Measurements from ENCODE around the gene MRGPRG. TPM values are rescaled to one million over a fixed set of nuclear protein-coding genes. Genes with fewer than 3 reads are reported as not detected.
"Not testable (repeated sequence)": the region's sequence is repeated elsewhere in the genome, so short reads cannot be mapped to it uniquely, and the experiment has no call there.

The MRGPRG gene
- total RNA-seq, 5 donors from 2014 or later (not counting 1 experiment from before 2014, with no cell fraction given) = not detected

GRCh38 chr11:3171931-3172560, 46.6 kb downstream of the MRGPRG start:
- DNase-seq (no peak), ATAC-seq (replicated peaks in 1 of 4) (no peak)
- H3K4me1 Mint-ChIP-seq = peaks cover 11 to 21% (median 18%) of the 10 kb centered on the region in 3 donors
- Histone ChIP-seq H3K9me3 (no peaks in the 10 kb centered on the region), H3K36me3 (ENCODE audit: control insufficient read depth in 2 of 2, extremely low read depth in 1 of 2, insufficient read depth in 1 of 2, low read length in 1 of 2) (no peaks in the 10 kb centered on the region), H3K27me3 (replicated peaks in 1 of 2; ENCODE audit: control insufficient read depth in 2 of 2, extremely low read depth in 1 of 2, insufficient read depth in 2 of 2, low read length in 1 of 2) (peaks cover 0 to 65% of the 10 kb centered on the region in 2 experiments), H3K27ac (ENCODE audit: low read length) (no peak overlapping the region), H3K4me3 (ENCODE audit: control insufficient read depth in 1 of 2, extremely low read depth in 1 of 2, low read length in 1 of 2) (no peak overlapping the region), H3K4me1 (ENCODE audit: control insufficient read depth in 1 of 2, extremely low read depth in 1 of 2, insufficient read depth in 2 of 2, low read length in 2 of 2) (peaks cover 14 to 38% of the 10 kb centered on the region in 2 experiments)
- 81% methylated on average over 11 of the region's 12 CpGs for WGBS (ENCODE audit: insufficient coverage)
- no peaks in the 10 kb centered on the region for H3K36me3 Mint-ChIP-seq
- H3K27ac Mint-ChIP-seq = no peak overlapping the region
- H3K27me3 Mint-ChIP-seq = peaks cover 9 to 38% of the 10 kb centered on the region in 2 donors
- ChIA-PET CTCF (no interaction called here), POLR2A (no interaction called here)
- H3K9me3 Mint-ChIP-seq = peaks cover 6 to 16% (median 13%) of the 10 kb centered on the region in 3 donors
- peak overlapping the region in 1 of 3 donors; percentile 73 for H3K4me3 Mint-ChIP-seq

DNA sequence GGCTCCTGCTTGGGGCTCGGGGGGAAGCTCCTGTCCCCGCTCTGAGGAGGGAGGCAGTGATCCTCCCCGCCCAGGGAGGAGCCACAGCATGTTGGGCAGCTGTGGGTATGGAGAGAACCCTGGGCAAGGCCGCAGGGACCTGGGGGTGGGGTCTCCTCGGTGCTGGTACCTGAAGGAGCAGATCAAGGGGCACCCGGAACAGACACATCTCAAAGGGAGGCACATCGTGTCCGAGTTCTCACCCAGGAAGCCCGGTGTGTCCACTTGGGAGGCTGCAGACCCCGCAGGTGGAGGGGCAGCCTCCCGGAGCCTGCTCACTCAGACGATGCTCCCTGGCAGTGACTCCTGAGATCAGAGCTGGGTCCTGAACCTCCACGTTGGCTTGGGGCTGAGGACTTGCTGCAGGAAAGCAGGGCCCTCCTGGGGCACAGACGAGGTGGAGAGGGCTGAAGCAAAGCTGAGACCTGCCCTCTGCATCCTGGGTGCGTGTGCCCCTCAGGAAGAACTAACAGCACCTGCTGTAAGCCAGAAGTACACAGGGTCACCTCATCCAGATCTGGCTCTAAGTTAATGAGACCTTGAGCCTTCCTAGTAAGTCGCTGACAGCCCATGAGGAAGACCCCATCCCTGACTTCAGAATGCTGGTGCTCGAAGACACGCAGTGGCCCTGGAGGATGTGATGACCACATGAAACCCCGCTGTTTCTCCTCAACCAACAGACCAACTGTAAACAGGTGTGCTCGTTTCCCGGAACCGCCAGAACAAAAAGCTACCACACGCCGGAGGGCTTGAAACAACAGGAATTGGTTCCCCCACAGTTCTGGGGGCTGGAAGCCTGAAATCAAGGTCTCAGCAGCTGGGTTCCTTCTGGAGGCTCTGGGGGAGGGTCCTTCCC, 47.6 kb downstream of the MRGPRG start:
- ChIA-PET CTCF (no interaction called here), POLR2A (no interaction called here)
- H3K4me1 Mint-ChIP-seq = peaks cover 11 to 21% (median 19%) of the 10 kb centered on the region in 3 donors
- peaks cover 9 to 44% of the 10 kb centered on the region in 2 donors for H3K27me3 Mint-ChIP-seq
- no peak overlapping the region for H3K27ac ChIP-seq (ENCODE audit: low read length)
- no peaks in the 10 kb centered on the region for H3K36me3 ChIP-seq (ENCODE audit: control insufficient read depth in 2 of 2, extremely low read depth in 1 of 2, insufficient read depth in 1 of 2, low read length in 1 of 2)
- ATAC-seq (replicated peaks in 1 of 4) (peak; percentile 31 to 52 (median 48)), DNase-seq (peak in 1 of 35 experiments; percentile 32)
- WGBS (ENCODE audit: insufficient coverage) = 61% methylated on average over 16 of the region's 24 CpGs
- no peaks in the 10 kb centered on the region for H3K36me3 Mint-ChIP-seq
- H3K27me3 ChIP-seq (replicated peaks in 1 of 2; ENCODE audit: control insufficient read depth in 2 of 2, extremely low read depth in 1 of 2, insufficient read depth in 2 of 2, low read length in 1 of 2) = peaks cover 0 to 73% of the 10 kb centered on the region in 2 experiments
- no peak overlapping the region for H3K4me3 ChIP-seq (ENCODE audit: control insufficient read depth in 1 of 2, extremely low read depth in 1 of 2, low read length in 1 of 2)
- no peaks in the 10 kb centered on the region for H3K9me3 ChIP-seq
- peaks cover 14 to 44% of the 10 kb centered on the region in 2 experiments for H3K4me1 ChIP-seq (ENCODE audit: control insufficient read depth in 1 of 2, extremely low read depth in 1 of 2, insufficient read depth in 2 of 2, low read length in 2 of 2)
- peak overlapping the region in 1 of 3 donors; percentile 73 for H3K4me3 Mint-ChIP-seq
- peaks cover 5 to 7% (median 6%) of the 10 kb centered on the region in 3 donors for H3K9me3 Mint-ChIP-seq
- H3K27ac Mint-ChIP-seq = peak overlapping the region in 1 of 2 donors; percentile 64

DNA sequence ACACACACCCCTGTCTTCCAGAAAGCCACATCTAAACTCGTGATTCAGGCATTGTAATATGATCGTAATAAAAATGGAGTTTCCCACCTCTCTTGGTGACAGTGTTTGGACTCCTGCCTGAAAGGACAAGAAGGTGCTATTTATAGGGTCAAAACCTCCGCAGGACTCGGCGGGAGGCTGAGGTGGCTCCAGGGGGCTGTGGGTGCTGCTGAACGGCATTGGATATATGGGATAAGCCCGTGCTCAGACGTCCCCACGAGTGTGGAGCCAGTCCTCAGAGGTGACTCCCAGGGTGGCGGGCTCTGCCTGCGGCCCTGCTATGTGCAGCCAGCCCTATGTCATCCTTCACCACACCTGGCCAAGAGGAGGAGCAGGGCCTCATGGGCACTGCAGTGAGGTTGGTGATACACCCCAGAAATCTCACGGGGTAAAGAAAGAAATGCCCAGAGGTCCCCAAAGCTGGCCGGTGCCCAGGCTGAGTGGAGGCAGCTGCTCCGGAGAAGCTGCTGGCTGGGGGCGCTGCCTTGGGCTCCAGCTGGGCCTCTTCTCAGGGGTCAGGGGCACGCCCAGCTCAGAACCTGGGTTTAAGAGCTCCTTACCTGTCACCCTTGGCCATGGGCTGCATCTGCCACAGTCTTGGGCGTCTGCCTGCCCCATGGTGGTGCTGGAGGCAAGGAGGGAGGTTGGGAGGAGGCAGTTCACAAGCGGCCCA, 48.4 kb downstream of the MRGPRG start:
- CTCF ChIA-PET = no interaction called here
- no peak for DNase-seq
- no peak overlapping the region for H3K4me3 ChIP-seq (ENCODE audit: control insufficient read depth in 1 of 2, extremely low read depth in 1 of 2, low read length in 1 of 2)

DNA sequence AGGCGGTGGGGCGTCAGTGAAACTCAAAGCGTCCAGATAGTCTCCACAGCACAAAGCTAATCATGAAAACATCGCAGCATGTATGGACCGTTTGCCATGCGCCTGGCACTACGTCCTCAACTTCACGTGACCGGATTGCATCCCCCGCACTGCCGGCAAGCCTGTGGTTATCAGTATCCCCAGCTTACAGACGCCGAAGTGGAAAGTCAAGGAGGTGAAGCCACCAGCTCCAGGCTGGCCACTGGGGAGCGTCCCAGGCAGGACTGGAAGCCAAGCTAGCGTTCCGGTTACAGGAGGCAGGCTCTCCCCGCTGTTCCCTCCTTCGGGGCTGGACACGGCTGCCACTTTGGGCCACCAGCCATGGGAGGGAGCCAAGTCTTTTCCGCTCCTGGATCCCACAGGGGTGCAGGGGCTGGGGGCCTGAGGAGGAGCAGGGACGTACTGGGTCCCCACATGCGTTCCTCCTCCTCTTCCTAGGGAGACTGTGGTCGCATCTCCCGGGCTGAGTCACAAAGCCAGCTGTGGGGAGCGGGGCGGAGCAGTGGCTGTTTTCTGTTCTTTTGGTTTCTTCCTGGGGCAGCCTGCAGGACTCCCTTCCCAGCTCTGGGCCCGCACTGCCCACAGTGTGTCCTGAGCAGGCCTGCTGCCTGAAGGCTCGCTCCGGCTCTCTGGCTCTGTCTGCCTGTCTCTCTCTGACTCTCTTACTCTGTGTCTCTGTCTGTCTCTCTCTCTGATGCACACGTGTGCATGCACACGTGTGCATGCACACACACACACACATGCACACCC, 49.2 kb downstream of the MRGPRG start:
- no peaks in the 10 kb centered on the region for H3K36me3 ChIP-seq (ENCODE audit: control insufficient read depth in 2 of 2, extremely low read depth in 1 of 2, insufficient read depth in 1 of 2, low read length in 1 of 2)
- Mint-ChIP-seq H3K9me3 (no peaks in the 10 kb centered on the region), H3K4me3 (peak overlapping the region; percentile 43 to 73 (median 61)), H3K4me1 (peaks cover 16 to 25% (median 25%) of the 10 kb centered on the region in 3 donors), H3K36me3 (no peaks in the 10 kb centered on the region), H3K27ac (no peak overlapping the region), H3K27me3 (peaks cover 8 to 43% of the 10 kb centered on the region in 2 donors)
- no peaks in the 10 kb centered on the region for H3K9me3 ChIP-seq
- CTCF ChIA-PET = interaction anchor here in 1 of 2 donors (0.7 kb wide), 1 partner anchor 78 kb away, joined by 8 read pairs; no protein-coding TSS in a partner anchor
- peaks cover 0 to 69% of the 10 kb centered on the region in 2 experiments for H3K27me3 ChIP-seq (replicated peaks in 1 of 2; ENCODE audit: control insufficient read depth in 2 of 2, extremely low read depth in 1 of 2, insufficient read depth in 2 of 2, low read length in 1 of 2)
- ATAC-seq (replicated peaks in 1 of 4) (peak in 1 of 4 experiments; percentile 23), DNase-seq (no peak)
- H3K4me3 ChIP-seq (ENCODE audit: control insufficient read depth in 1 of 2, extremely low read depth in 1 of 2, low read length in 1 of 2) = peak overlapping the region; percentile 18 to 65
- no peak overlapping the region for H3K27ac ChIP-seq (ENCODE audit: low read length)
- peaks cover 16 to 55% of the 10 kb centered on the region in 2 experiments for H3K4me1 ChIP-seq (ENCODE audit: control insufficient read depth in 1 of 2, extremely low read depth in 1 of 2, insufficient read depth in 2 of 2, low read length in 2 of 2)
- WGBS (ENCODE audit: insufficient coverage) = 10% methylated on average over 28 of the region's 31 CpGs
- POLR2A ChIA-PET = no interaction called here

More for the DNA sequence above, 48.4 kb downstream of the MRGPRG start:
- Histone ChIP-seq H3K27ac (ENCODE audit: low read length) (no peak overlapping the region), H3K9me3 (no peaks in the 10 kb centered on the region), H3K36me3 (ENCODE audit: control insufficient read depth in 2 of 2, extremely low read depth in 1 of 2, insufficient read depth in 1 of 2, low read length in 1 of 2) (no peaks in the 10 kb centered on the region), H3K4me1 (ENCODE audit: control insufficient read depth in 1 of 2, extremely low read depth in 1 of 2, insufficient read depth in 2 of 2, low read length in 2 of 2) (peaks cover 16 to 52% of the 10 kb centered on the region in 2 experiments), H3K27me3 (replicated peaks in 1 of 2; ENCODE audit: control insufficient read depth in 2 of 2, extremely low read depth in 1 of 2, insufficient read depth in 2 of 2, low read length in 1 of 2) (peaks cover 0 to 69% of the 10 kb centered on the region in 2 experiments)
- Mint-ChIP-seq H3K9me3 (no peaks in the 10 kb centered on the region), H3K4me3 (peak overlapping the region; percentile 43 to 73 (median 61)), H3K36me3 (no peaks in the 10 kb centered on the region), H3K4me1 (peaks cover 16 to 25% (median 25%) of the 10 kb centered on the region in 3 donors), H3K27ac (no peak overlapping the region), H3K27me3 (peaks cover 8 to 43% of the 10 kb centered on the region in 2 donors)
- ATAC-seq (replicated peaks in 1 of 4) = no peak
- WGBS (ENCODE audit: insufficient coverage) = 66% methylated on average over 14 of the region's 18 CpGs
- POLR2A ChIA-PET = no interaction called here

- H3K4me3 ChIP-seq (ENCODE audit: control insufficient read depth in 1 of 2, extremely low read depth in 1 of 2, low read length in 1 of 2) = peak overlapping the region; percentile 18 to 65
- H3K27ac Mint-ChIP-seq; ATAC-seq (replicated peaks in 1 of 4); H3K27ac ChIP-seq (ENCODE audit: low read length); DNase-seq; H3K9me3 ChIP-seq; H3K36me3 ChIP-seq (ENCODE audit: control insufficient read depth in 2 of 2, extremely low read depth in 1 of 2, insufficient read depth in 1 of 2, low read length in 1 of 2); H3K36me3 Mint-ChIP-seq; H3K9me3 Mint-ChIP-seq: not testable (repeated sequence)
- H3K4me3 Mint-ChIP-seq = peak overlapping the region; percentile 13 to 73 (median 61)
- H3K27me3 Mint-ChIP-seq = peaks cover 8 to 46% of the 10 kb centered on the region in 2 donors
- H3K27me3 ChIP-seq (replicated peaks in 1 of 2; ENCODE audit: control insufficient read depth in 2 of 2, extremely low read depth in 1 of 2, insufficient read depth in 2 of 2, low read length in 1 of 2) = peaks cover 0 to 75% of the 10 kb centered on the region in 2 experiments
- 67% methylated on average over 10 of the region's 17 CpGs for WGBS (ENCODE audit: insufficient coverage)
- ChIA-PET CTCF (interaction anchor here in 1 of 2 donors (0.7 kb wide), 1 partner anchor 78 kb away, joined by 8 read pairs; no protein-coding TSS in a partner anchor), POLR2A (interaction anchor here in 1 of 2 donors (0.5 kb wide), 1 partner anchor 655 kb away, joined by 3 read pairs; no protein-coding TSS in a partner anchor)
- peaks cover 19 to 29% (median 28%) of the 10 kb centered on the region in 3 donors for H3K4me1 Mint-ChIP-seq
- H3K4me1 ChIP-seq (ENCODE audit: control insufficient read depth in 1 of 2, extremely low read depth in 1 of 2, insufficient read depth in 2 of 2, low read length in 2 of 2) = peaks cover 20 to 61% of the 10 kb centered on the region in 2 experiments
Observed at GRCh38 chr11:3168742-3169254, 49.8 kb downstream of the MRGPRG start.

All from T-cell (primary cell).